ENCODE results near the gene ZSWIM1. TPM values are rescaled to one million over a fixed set of nuclear protein-coding genes. Genes with fewer than 3 reads are reported as not detected.

The ZSWIM1 gene
- total and polyA plus RNA-seq, 2 of the 13 experiments (the other 11 are each of a cell fraction or from before 2014, with no cell fraction given) = 9.5 to 11.7 TPM

DNA sequence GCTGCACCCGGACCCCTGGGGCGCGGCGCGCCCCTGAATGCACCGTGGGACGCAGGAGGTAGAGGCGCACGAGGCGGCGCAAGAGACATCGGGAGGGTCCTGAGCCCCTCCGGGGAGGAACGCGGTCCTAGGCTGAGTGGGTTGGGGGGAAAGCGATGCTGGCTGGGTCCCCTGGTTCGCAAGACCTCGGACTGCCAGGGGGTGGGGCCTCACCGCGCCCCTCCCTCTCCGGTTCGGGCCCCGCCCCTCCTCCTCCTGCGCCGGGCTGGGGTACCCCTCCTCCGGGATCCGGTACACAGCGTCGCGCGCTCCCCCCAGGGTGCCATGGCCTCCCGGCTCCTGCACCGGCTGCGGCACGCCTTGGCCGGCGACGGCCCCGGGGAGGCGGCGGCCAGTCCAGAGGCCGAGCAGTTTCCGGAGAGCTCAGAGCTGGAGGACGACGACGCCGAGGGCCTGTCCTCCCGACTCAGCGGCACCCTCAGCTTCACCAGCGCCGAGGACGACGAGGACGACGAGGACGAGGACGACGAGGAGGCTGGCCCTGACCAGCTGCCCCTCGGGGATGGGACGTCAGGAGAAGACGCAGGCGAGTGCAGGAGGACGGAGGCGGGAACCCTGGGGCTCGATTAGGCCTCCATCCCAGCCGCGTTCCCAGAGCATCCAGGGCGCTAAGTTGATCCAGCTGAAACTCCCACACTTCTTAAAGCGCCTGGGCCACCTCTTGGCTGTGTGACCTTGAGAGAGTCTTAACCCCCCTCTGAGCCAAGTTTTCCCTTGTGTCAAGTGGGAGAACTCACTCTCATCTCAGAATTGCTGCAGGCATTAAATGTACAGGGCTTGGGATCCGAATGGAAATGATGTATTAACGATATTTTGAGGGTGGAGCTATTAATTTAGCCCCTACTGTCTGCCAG, 46.9 kb upstream of the ZSWIM1 start (continued):
- 0 out of 2 replicates have a peak, but pooled peaks have one; percentile 3 for TF ChIP-seq FOSL1 (CRISPR knock-in tag; IDR thresholded peaks at IDR 0.05; ENCODE audit: borderline replicate concordance)
- peak; percentile 54; the same call in 1 of the 2 replicates for TF ChIP-seq RAD21 (CRISPR knock-in tag; IDR thresholded peaks at IDR 0.05)
- no peak for TF ChIP-seq BRCA1 (CRISPR knock-in tag; IDR thresholded peaks at IDR 0.05)
- peak; percentile 43; the same call in 1 of the 2 replicates for TF ChIP-seq HOXD1 (CRISPR knock-in tag; IDR thresholded peaks at IDR 0.05)
- no peak for TF ChIP-seq TOPORS (CRISPR knock-in tag; IDR thresholded peaks at IDR 0.05)
- TF ChIP-seq TEAD3 (CRISPR knock-in tag; optimal IDR thresholded peaks at IDR 0.05; ENCODE audit: borderline replicate concordance) = peak; percentile 65
- peak; percentile 49 for TF ChIP-seq POLR2G (IDR thresholded peaks at IDR 0.05; ENCODE audit: low read depth, low read length)
- TF ChIP-seq ZNF224 (CRISPR knock-in tag; IDR thresholded peaks at IDR 0.05) = no peak
- TF ChIP-seq NCOA2 (CRISPR knock-in tag; IDR thresholded peaks at IDR 0.05) = no peak
- TF ChIP-seq ZNF550 (CRISPR knock-in tag; IDR thresholded peaks at IDR 0.05; ENCODE audit: borderline replicate concordance) = no peak
- no peak for TF ChIP-seq ZNF20 (CRISPR knock-in tag; IDR thresholded peaks at IDR 0.05)
- TF ChIP-seq ZNF552 (CRISPR knock-in tag; IDR thresholded peaks at IDR 0.05; ENCODE audit: borderline replicate concordance) = no peak; the same call in 1 of the 2 replicates
- no peak for TF ChIP-seq PHB2 (IDR thresholded peaks at IDR 0.05; ENCODE audit: partially characterized antibody)
- TF ChIP-seq REL (CRISPR knock-in tag; conservative IDR thresholded peaks at IDR 0.05) = peak; percentile 88; the same call in 1 of the 2 replicates
- TF ChIP-seq, protein P1, sequence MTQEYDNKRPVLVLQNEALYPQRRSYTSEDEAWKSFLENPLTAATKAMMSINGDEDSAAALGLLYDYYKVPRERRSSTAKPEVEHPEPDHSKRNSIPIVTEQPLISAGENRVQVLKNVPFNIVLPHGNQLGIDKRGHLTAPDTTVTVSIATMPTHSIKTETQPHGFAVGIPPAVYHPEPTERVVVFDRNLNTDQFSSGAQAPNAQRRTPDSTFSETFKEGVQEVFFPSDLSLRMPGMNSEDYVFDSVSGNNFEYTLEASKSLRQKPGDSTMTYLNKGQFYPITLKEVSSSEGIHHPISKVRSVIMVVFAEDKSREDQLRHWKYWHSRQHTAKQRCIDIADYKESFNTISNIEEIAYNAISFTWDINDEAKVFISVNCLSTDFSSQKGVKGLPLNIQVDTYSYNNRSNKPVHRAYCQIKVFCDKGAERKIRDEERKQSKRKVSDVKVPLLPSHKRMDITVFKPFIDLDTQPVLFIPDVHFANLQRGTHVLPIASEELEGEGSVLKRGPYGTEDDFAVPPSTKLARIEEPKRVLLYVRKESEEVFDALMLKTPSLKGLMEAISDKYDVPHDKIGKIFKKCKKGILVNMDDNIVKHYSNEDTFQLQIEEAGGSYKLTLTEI (CRISPR knock-in tag; conservative IDR thresholded peaks at IDR 0.05) = no peak
- TF ChIP-seq ZNF777 (CRISPR knock-in tag; IDR thresholded peaks at IDR 0.05) = peak; percentile 68
- no peak for TF ChIP-seq ZSCAN21 (CRISPR knock-in tag; IDR thresholded peaks at IDR 0.05; ENCODE audit: borderline replicate concordance)
- TF ChIP-seq MEIS1 (CRISPR knock-in tag; IDR thresholded peaks at IDR 0.05; ENCODE audit: borderline replicate concordance) = no peak
- no peak for TF ChIP-seq ATM (IDR thresholded peaks at IDR 0.05; ENCODE audit: borderline replicate concordance)
- peak; percentile 65; the same call in 1 of the 2 replicates for TF ChIP-seq ZNF235 (CRISPR knock-in tag; IDR thresholded peaks at IDR 0.05; ENCODE audit: borderline replicate concordance)
- TF ChIP-seq, protein P2, sequence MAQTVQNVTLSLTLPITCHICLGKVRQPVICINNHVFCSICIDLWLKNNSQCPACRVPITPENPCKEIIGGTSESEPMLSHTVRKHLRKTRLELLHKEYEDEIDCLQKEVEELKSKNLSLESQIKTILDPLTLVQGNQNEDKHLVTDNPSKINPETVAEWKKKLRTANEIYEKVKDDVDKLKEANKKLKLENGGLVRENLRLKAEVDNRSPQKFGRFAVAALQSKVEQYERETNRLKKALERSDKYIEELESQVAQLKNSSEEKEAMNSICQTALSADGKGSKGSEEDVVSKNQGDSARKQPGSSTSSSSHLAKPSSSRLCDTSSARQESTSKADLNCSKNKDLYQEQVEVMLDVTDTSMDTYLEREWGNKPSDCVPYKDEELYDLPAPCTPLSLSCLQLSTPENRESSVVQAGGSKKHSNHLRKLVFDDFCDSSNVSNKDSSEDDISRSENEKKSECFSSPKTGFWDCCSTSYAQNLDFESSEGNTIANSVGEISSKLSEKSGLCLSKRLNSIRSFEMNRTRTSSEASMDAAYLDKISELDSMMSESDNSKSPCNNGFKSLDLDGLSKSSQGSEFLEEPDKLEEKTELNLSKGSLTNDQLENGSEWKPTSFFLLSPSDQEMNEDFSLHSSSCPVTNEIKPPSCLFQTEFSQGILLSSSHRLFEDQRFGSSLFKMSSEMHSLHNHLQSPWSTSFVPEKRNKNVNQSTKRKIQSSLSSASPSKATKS (CRISPR knock-in tag; IDR thresholded peaks at IDR 0.05) = no peak
- TF ChIP-seq KLF13 (CRISPR knock-in tag; IDR thresholded peaks at IDR 0.05) = no peak
- TF ChIP-seq DPF2 (CRISPR knock-in tag; IDR thresholded peaks at IDR 0.05; ENCODE audit: borderline replicate concordance, low read depth) = no peak
- 0 out of 2 replicates have a peak, but pooled peaks have one; percentile 16 for TF ChIP-seq SNAPC2 (CRISPR knock-in tag; IDR thresholded peaks at IDR 0.05)
- no peak for TF ChIP-seq NFE2L2 (IDR thresholded peaks at IDR 0.05; ENCODE audit: low read length)
- peak; percentile 83 for TF ChIP-seq MED8 (CRISPR knock-in tag; IDR thresholded peaks at IDR 0.05; ENCODE audit: insufficient replicate concordance)
- TF ChIP-seq ZNF570 (CRISPR knock-in tag; IDR thresholded peaks at IDR 0.05; ENCODE audit: borderline replicate concordance) = no peak
- no peak for TF ChIP-seq FOXA3 (CRISPR knock-in tag; IDR thresholded peaks at IDR 0.05)
